IPS DF 19.7 (cell line): ENCODE data around the gene NACA2.
"Not testable (repeated sequence)": the region's sequence is repeated elsewhere in the genome, so short reads cannot be mapped to it uniquely, and the experiment has no call there.

ENCODE experiments used
- DNase-seq: peaks from one replicate; pipeline ENCODE4 v3.0.0-alpha.2; 2013; ENCODE audit warnings: low read depth, low spot score

NACA2 gene

GRCh38 chr17:61578645-61579044, 12.4 kb downstream of the NACA2 start:
- DNase-seq, result no peak

GRCh38 chr17:61575983-61576382, 15.0 kb downstream of the NACA2 start:
- DNase-seq, result no peak

- no peak for DNase-seq
These were observed 15.6 kb downstream of the NACA2 start for GRCh38 chr17:61575352-61575975.

- peak; percentile 50 for DNase-seq
These were observed 16.3 kb downstream of the NACA2 start for GRCh38 chr17:61574542-61575351.

GRCh38 chr17:61572547-61572946, 18.5 kb downstream of the NACA2 start:
- not testable (repeated sequence) for DNase-seq

GRCh38 chr17:61571624-61572023, 19.4 kb downstream of the NACA2 start:
- no peak for DNase-seq

GRCh38 chr17:61570118-61570517, 20.9 kb downstream of the NACA2 start:
- DNase-seq, result no peak

- DNase-seq, result not testable (repeated sequence)
These were observed 21.5 kb downstream of the NACA2 start for GRCh38 chr17:61569525-61569924.

- DNase-seq, result no peak
These were observed 22.6 kb downstream of the NACA2 start for GRCh38 chr17:61568219-61569072.

GRCh38 chr17:61567045-61567802, 23.8 kb downstream of the NACA2 start:
- DNase-seq, result no peak

- not testable (repeated sequence) for DNase-seq
These were observed 24.6 kb downstream of the NACA2 start for GRCh38 chr17:61566448-61566847.

- not testable (repeated sequence) for DNase-seq
These were observed 25.2 kb downstream of the NACA2 start for GRCh38 chr17:61565850-61566249.

GRCh38 chr17:61565213-61565612, 25.8 kb downstream of the NACA2 start:
- DNase-seq, result no peak

- DNase-seq, result no peak
These were observed 28.7 kb downstream of the NACA2 start for GRCh38 chr17:61562287-61562686.

- DNase-seq, result no peak
These were observed 29.7 kb downstream of the NACA2 start for GRCh38 chr17:61561354-61561753.

GRCh38 chr17:61560071-61560470, 30.9 kb downstream of the NACA2 start:
- DNase-seq, result no peak

- no peak for DNase-seq
These were observed 34.5 kb downstream of the NACA2 start for GRCh38 chr17:61556224-61557188.

GRCh38 chr17:61555127-61555566, 35.9 kb downstream of the NACA2 start:
- DNase-seq, result no peak

GRCh38 chr17:61554209-61554608, 36.8 kb downstream of the NACA2 start:
- DNase-seq, result no peak

GRCh38 chr17:61552560-61552959, 38.5 kb downstream of the NACA2 start:
- DNase-seq, result not testable (repeated sequence)
